Erythroblast (primary cell): ENCODE results near the gene CYP46A1.

Source experiments
- GATA1 ChIP-seq: IDR thresholded peaks from 2 replicates; pipeline ENCODE4 v1.6.1; 2011; ENCODE audit warnings: low read depth, mild to moderate bottlenecking, control low read depth, low read length, moderate library complexity
- POLR2A ChIP-seq: IDR thresholded peaks from 2 replicates; pipeline ENCODE4 v1.6.1; 2011; ENCODE audit warnings: mild to moderate bottlenecking, low read length

DNA sequence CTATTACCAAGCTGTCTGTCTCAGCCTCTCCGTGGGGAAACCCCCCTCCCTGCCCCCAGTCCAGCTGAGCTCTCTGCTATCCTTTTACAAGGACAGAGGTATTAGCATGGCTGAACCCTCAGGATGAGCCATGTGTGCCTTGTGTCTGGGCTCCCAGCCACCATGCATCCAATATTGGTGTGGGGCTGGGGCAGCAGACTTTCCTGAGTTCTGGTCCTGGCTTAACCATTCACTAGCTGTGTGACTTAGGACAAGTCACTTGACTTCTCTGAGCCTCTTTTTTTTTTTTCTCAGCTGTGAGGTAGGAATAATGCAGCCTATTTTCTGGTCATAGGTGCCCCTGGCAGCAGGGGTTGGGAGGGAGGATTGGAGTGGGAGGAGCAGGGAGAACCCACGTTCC lies 17.1 kb upstream of the CYP46A1 start:
- TF ChIP-seq POLR2A (no peak), GATA1 (no peak)
